ENCODE data around the gene ZNF438. TPM values are rescaled to one million over a fixed set of nuclear protein-coding genes. Genes with fewer than 3 reads are reported as not detected.

The ZNF438 gene
- total and polyA plus RNA-seq, 10 of the 15 experiments (the other 5 are each of a cell fraction or from before 2014, with no cell fraction given): 0.93 to 5.2 (median 1.9) TPM

DNA sequence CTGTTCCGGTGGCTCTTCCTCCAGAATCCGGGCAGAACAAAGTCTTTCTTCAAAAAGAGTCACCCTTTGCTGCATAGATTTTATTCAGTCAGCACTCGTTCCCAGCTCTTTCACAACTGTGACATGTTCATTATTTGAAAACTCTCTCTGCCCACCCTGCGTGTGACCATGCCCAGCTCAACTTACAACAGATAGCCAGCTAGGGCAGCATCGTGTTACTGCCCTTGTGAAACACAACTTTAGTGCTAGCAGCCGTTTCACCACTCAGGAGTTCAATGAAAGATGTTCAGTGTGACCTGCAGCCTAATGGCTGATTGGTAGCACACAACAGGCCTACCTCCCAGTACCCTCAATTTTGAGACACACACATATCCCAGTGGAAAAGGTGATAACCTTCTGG lies 57.9 kb downstream of the ZNF438 start:
- H3K79me2 ChIP-seq (ENCODE audit: control insufficient read depth, insufficient read depth, low read length): no peaks in the 10 kb centered on the region
- RAD21 ChIA-PET (ENCODE audit: unreplicated experiment): no interaction called here
- no peaks in the 10 kb centered on the region for H4K20me1 ChIP-seq (ENCODE audit: control insufficient read depth, insufficient read depth)
- H3K4me3 ChIP-seq: no peak overlapping the region
- no peak overlapping the region for H3K27ac ChIP-seq (ENCODE audit: control insufficient read depth, insufficient read depth)
- CTCF ChIA-PET: no interaction called here
- no peaks in the 10 kb centered on the region for H3K9me3 ChIP-seq (replicated peaks; ENCODE audit: control insufficient read depth, insufficient read depth, low read length)
- intact Hi-C loops (cut with micrococcal nuclease; ENCODE audit: unreplicated experiment): no loop called here
- no peak for DNase-seq (ENCODE audit: low read depth, low spot score)
- no peak for TF ChIP-seq LARP7 (IDR thresholded peaks at IDR 0.05)
- TF ChIP-seq ZNF384 (IDR thresholded peaks at IDR 0.05; ENCODE audit: borderline replicate concordance, low read depth, low read length): no peak
- TF ChIP-seq POLR2AphosphoS2 (IDR thresholded peaks at IDR 0.05; ENCODE audit: low read depth, low read length): no peak
- TF ChIP-seq SRF (IDR thresholded peaks at IDR 0.05; ENCODE audit: low read depth in 2 of 2, low read length in 2 of 2): no peak
- no peak for TF ChIP-seq MYC (IDR thresholded peaks at IDR 0.05; ENCODE audit: insufficient read depth, insufficient read length, insufficient replicate concordance, low read length, severe bottlenecking)
- TF ChIP-seq CBX3 (IDR thresholded peaks at IDR 0.05; ENCODE audit: borderline replicate concordance, low read depth): no peak
- TF ChIP-seq NFYA (IDR thresholded peaks at IDR 0.05; ENCODE audit: borderline replicate concordance, low read depth, low read length): no peak
- no peak for TF ChIP-seq ZZZ3 (IDR thresholded peaks at IDR 0.05; ENCODE audit: control insufficient read depth, insufficient read length, low read depth)
- no peak for TF ChIP-seq HDAC6 (IDR thresholded peaks at IDR 0.05; ENCODE audit: unreplicated experiment)
- no peak for TF ChIP-seq ETV6 (conservative IDR thresholded peaks at IDR 0.05 in 1 of 2, IDR thresholded peaks at IDR 0.05 in 1 of 2; ENCODE audit: borderline replicate concordance in 1 of 2, low read depth in 1 of 2)
- H3K36me3 ChIP-seq (ENCODE audit: control insufficient read depth in 2 of 2, insufficient read depth in 2 of 2, low read length in 1 of 2): no peaks in the 10 kb centered on the region
- H3K4me2 ChIP-seq (ENCODE audit: control insufficient read depth, insufficient read depth): no peak overlapping the region
- SMC1A ChIA-PET (ENCODE audit: uncharacterized antibody, unreplicated experiment): no interaction called here
- H3K4me1 ChIP-seq (ENCODE audit: control insufficient read depth, insufficient read depth, low read length): no peaks in the 10 kb centered on the region
- H3K9ac ChIP-seq (ENCODE audit: control insufficient read depth, insufficient read depth, low read length): no peak overlapping the region
- H2AFZ ChIP-seq (ENCODE audit: control insufficient read depth, low read depth, low read length): no peak overlapping the region
- no peaks in the 10 kb centered on the region for H3K27me3 ChIP-seq (replicated peaks in 1 of 2; ENCODE audit: control insufficient read depth in 2 of 2, insufficient read depth in 2 of 2, low read length in 1 of 2)
- no TSS peak for BruUV-seq (replicated peaks)
- ATAC-seq: no peak
- POLR2A ChIA-PET: no interaction called here
- WGBS (ENCODE audit: insufficient coverage, insufficient replicate concordance, low lambda C conversion rate, missing lambda C conversion rate): 46% methylated on average over 6 of the region's 6 CpGs
- FAIRE-seq: no peak
- in situ Hi-C loops (cut with MboI): no loop called here
